Activated CD4-positive, alpha-beta T cell treated with anti-CD3 and anti-CD28 coated beads, Interleukin-10, Interleukin-2, amounts not matched to agents 100 ng/mL and 50 ng/mL, durations not matched to agents 16 hours and 8 hours (primary cell): ENCODE results near the gene TRAF4.

Source experiments
- DNase-seq: peaks from one replicate; pipeline ENCODE4 v3.0.0-alpha.2; 2020

TRAF4 gene

GRCh38 chr17:28743243-28744103 lies at the start of gene TRAF4:
TRAF4 (plus strand) TSS chr17:28744011; CDS start chr17:28744113, 102 bp downstream.
- DNase-seq = peak; percentile 85

GRCh38 chr17:28698253-28698941 lies 45.4 kb upstream of the TRAF4 start:
- no peak for DNase-seq

GRCh38 chr17:28700278-28700677 lies 43.5 kb upstream of the TRAF4 start:
- DNase-seq = no peak

- no peak for DNase-seq
Measured at GRCh38 chr17:28700830-28701492, 42.9 kb upstream of the TRAF4 start.

GRCh38 chr17:28702026-28702751 lies 41.6 kb upstream of the TRAF4 start:
- no peak for DNase-seq

GRCh38 chr17:28702752-28703150 lies 41.1 kb upstream of the TRAF4 start:
- no peak for DNase-seq

GRCh38 chr17:28703552-28704218 lies 40.1 kb upstream of the TRAF4 start:
- DNase-seq = no peak

- no peak for DNase-seq
Measured at GRCh38 chr17:28704219-28704858, 39.5 kb upstream of the TRAF4 start.

GRCh38 chr17:28705074-28705659 lies 38.6 kb upstream of the TRAF4 start:
- no peak for DNase-seq

- no peak for DNase-seq
Measured at GRCh38 chr17:28705728-28706334, 38.0 kb upstream of the TRAF4 start.

GRCh38 chr17:28706471-28707338 lies 37.1 kb upstream of the TRAF4 start:
- no peak for DNase-seq

GRCh38 chr17:28707339-28707720 lies 36.5 kb upstream of the TRAF4 start:
- DNase-seq = no peak

GRCh38 chr17:28710861-28711722 lies 32.7 kb upstream of the TRAF4 start:
- peak; percentile 95 for DNase-seq

- DNase-seq = no peak
Measured at GRCh38 chr17:28711723-28712031, 32.1 kb upstream of the TRAF4 start, which contains the start of gene PROCA1. PROCA1 (minus strand) TSS chr17:28711888; CDS start chr17:28711660, 228 bp downstream.

GRCh38 chr17:28712032-28712704 lies 31.6 kb upstream of the TRAF4 start:
- peak; percentile 76 for DNase-seq

- DNase-seq = no peak
Measured at GRCh38 chr17:28712705-28713415, 31.0 kb upstream of the TRAF4 start.

GRCh38 chr17:28714281-28714680 lies 29.5 kb upstream of the TRAF4 start:
- DNase-seq = no peak

GRCh38 chr17:28715217-28715616 lies 28.6 kb upstream of the TRAF4 start:
- no peak for DNase-seq
